HG02852 (cell line): ENCODE data around the gene FBXO33.

Experiments used
- ATAC-seq: cut with Tn5 transposase; IDR thresholded peaks from one replicate; pipeline ENCODE4 v1.9.1; 2021; ENCODE audit warnings: mild to moderate bottlenecking, moderate library complexity; ENCODE audit not compliant: unreplicated experiment

Gene FBXO33, protein sequence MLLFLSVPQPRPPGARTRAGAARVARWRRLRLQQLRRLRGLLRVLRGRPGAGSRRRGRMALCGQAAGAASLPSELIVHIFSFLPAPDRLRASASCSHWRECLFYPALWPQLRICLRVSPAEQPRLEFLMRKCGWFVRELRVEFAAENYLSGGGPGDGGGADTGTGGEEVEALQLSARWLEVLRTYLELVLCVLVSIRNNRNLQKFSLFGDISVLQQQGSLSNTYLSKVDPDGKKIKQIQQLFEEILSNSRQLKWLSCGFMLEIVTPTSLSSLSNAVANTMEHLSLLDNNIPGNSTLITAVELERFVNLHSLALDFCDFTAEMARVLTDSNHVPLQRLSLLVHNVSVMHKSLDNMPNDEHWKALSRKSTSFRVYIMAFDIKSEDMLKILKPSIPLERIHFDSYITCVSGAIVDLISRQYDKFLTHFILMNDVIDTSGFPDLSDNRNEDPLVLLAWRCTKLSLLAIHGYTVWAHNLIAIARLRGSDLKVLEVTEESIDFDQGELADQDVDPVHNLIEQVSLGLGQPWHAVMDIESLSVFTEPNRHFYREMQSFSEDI

DNA sequence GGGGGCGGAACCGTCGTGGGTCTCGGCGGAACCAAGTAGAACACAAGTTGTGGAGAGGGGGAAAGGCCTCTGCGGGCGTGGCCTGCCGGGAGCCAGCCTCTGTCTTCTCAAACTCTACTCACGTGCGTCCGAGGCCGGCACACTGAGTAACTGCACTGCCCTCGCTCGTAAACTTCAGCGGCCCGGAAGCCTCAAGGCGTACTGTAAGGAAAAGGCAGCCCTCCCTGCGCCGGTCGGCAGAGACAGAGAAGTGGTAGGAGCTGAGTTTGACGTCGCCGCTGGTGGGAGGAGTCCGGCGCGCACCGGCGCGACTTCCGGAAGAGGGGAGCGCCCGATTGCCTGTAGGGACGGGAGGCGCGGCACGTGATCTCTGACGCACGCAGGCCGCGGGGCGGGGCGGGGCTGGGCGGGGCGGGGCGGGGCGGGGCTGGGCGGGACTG, at the start of gene FBXO33:
Gene FBXO33, minus strand, starts transcription at position 255 of the 440 bp plus-strand sequence. CDS start 271 bp downstream, outside the sequence.
- peak; percentile 77 for ATAC-seq

DNA sequence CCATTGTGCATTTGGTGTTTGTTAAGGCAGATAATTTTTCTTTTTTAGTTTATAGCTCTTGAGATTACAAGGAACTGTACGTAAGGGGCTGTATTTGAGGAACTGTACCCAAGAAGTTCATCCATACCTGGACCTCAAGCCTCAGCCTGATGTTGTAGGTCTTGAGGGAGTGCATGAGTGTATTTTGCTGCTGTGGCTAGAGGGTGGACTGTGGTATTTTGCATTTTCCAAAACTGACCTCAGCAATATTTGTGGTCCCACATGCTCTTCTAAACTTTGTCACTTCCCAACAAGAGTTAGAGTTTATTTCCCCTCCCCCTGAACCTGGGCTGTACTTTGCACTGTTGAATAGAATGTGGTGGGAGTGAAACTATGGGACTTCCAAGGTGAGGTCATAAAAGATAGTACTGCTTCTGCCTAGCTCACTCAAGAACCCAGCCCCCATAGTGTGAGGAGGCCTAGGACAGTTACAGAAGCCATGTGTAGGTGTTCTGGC, 42.2 kb upstream of the FBXO33 start:
- peak; percentile 98 for ATAC-seq

- no peak for ATAC-seq
Observed at GRCh38 chr14:39472078-39472477, 39.8 kb upstream of the FBXO33 start.

- ATAC-seq: peak; percentile 96
Observed at GRCh38 chr14:39469094-39469710, 37.0 kb upstream of the FBXO33 start.

- peak; percentile 72 for ATAC-seq
Observed at GRCh38 chr14:39467889-39468524, 35.8 kb upstream of the FBXO33 start.

DNA sequence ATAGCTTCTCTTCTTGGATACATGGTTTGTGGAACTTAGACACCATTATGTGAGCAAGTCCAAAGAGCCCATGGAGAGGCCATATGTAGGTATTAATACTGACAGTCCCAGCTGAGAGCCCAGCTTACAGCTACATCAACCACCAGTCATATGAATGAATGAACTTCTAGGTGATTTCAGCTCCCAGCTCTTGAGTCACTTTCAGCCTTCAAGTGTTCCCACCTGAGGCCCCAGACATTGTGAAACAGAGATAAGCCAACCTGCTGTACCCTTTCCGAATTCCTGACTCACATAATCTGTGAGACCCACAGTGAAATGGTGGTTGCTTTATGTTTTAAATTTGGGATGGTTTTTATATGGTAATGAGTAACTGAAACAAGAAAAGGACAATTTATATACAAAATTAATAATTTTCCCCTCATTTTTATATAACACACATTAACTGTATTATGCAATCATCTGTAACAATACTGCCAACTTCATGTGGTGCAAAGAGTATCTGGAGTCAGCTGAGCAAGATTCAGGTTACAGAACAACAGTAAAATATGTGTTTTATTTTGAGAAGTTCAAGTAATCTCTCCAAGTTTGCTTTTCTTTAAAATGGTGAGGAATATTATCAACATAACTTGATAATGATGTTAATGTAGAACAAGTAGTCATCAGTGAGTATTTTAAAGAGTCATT, 27.7 kb upstream of the FBXO33 start:
- no peak for ATAC-seq

- ATAC-seq: no peak
Observed at GRCh38 chr14:39456702-39457250, 24.5 kb upstream of the FBXO33 start.

- ATAC-seq: no peak
Observed at GRCh38 chr14:39454906-39455539, 22.8 kb upstream of the FBXO33 start.

DNA sequence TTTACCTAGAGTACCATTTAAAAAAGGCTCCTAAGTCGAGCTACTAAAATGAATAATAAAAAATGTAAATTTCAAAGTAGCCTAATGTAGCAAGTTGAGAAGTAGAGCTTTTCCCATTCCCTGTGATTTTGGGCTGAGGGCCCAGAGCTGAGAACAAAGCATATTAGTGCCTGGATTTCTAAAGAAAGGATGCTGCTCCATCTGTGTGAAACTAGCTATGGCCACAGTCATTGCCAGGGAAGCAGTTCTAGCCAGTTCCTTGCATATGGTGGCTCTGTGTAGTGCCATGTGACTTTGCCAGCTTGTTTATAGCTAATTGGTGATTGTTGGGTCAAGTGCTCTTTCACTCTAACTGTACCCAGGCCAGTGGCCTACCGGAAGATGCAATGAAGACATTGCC, 20.4 kb upstream of the FBXO33 start:
- no peak for ATAC-seq

DNA sequence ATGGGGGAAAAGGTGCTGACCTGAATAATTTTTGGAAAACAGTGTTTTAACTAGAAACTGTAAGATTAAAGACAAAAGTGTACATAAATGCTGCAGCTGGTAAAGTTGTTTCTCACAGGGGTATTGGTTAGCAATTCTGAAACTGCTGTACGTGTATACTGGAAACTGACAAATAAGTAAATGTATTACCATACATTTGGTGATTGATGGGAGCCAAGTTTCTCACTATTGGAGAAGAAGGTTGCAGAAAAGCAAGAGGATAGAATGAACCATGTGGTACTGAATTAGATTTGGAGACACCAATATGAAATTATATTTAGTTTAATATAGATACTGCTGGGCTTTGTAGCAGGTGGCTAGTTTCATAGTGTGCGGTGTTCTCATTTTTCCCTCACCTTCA, 19.6 kb upstream of the FBXO33 start:
- peak; percentile 45 for ATAC-seq

DNA sequence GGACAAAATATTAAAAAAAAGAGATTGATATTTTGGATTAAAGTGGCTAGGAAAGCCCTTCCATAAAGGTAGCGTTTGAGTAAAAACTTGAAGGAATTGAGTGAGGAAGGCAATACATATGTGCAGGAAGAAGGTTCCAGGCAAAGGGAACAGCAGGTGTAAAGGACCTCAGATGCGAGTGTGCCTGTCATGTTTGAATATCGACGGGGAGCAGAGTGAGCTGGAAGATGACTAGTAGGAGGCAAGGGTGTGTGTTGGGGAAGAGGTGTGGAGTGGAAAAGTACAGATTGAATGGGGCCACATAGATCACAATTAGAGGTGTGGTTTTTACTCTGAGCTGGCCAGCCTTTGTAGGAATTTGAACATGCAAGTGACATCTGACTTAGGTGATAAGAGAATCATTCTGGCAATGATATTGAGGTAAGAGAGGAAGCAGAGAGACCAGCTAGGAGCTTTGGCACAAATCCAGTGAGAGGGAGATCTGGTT, 15.0 kb upstream of the FBXO33 start:
- ATAC-seq: no peak

DNA sequence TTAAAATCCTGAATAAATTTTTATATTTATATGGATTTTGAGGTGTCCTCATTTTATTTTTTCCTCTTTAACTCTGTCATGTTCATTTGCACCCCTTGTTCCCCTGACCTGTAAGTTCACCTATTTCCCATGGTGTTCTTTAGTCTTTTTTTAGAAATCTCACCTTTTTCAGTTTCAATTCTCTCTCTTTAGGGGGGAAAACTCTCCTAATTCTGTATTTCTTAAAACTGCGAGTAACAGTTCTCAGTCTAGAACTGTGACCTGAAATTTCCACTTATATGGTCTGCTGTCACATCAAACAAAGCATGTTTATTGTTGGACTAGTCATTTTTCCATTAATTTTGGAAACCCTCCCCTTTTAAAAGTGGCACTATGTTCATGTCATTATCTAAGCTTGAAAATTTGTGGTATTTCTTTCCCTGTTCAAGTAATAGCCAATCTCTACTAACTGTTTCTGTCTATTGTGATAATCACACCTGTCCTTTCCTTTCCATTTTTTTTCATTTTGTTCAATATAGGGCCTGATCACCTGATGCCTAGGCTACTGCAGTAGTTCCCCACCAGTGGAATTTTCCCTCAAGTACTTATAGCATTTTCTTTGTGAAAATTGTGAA, 14.0 kb upstream of the FBXO33 start:
- ATAC-seq: peak; percentile 40

- no peak for ATAC-seq
Observed at GRCh38 chr14:39442293-39442692, 10.1 kb upstream of the FBXO33 start.

GRCh38 chr14:39441805-39442204, 9.6 kb upstream of the FBXO33 start:
- no peak for ATAC-seq

- no peak for ATAC-seq
Observed at GRCh38 chr14:39440975-39441374, 8.7 kb upstream of the FBXO33 start.

DNA sequence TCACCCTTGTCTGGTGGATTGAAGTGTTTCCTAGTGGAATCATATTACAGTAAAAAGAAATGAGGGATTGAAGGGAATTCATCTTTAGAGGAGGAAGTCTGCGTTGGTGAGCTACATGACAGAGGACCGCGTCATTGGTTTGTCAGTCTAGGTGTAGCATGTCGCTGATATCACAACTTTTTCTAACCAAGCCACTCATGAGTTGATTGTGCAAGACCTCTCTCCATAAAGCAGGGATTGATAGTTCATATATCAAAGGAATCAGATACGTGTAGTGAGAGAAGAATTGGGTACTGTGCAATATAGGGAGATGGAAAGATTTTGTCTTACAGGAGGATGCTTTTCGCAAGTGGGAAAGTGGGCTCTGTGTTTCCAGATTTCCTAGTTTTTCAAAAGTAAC, 3.0 kb upstream of the FBXO33 start:
- no peak for ATAC-seq

DNA sequence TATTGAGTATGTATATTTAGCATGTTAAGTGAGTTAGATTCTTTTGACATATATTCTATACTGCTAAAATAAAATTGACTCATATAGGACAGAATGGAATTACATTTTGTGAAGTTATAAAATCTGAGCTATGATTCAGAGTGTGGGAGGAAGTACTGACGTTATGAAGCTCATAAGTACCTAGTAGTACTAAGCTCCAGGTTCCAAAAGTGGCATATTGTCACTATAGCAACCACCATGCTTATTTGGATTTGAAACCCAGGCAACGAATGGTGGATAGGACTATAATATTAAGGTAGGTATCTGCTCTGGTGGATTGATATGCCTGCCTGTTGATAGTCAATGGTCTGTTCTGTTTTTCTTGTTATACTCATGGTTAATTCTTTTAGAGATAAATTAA, 2.2 kb upstream of the FBXO33 start:
- ATAC-seq: no peak

DNA sequence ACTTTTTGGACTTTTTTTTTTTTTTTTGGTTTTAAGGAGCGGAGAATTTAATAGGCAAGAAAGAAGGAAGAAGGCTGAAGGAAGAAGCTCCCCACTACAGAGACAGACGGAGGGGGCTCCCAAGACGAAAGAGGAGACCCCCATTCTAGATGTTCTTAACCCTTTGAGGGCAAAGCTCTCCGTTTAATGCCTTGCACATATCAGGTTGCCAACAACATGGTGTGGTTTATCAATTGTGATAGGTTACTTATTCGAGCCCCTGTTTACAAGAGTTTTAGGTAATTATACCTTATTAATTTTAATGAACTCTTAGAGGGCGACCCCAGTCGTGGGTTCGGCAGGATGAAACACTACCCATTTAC, 1.2 kb upstream of the FBXO33 start:
- no peak for ATAC-seq

- ATAC-seq: peak; percentile 65
Observed at GRCh38 chr14:39432619-39433451, 602 bp upstream of the FBXO33 start.
